GM13977 (cell line): ENCODE results near the gene PTPRM.

ENCODE experiments used
- DNase-seq: peaks from one replicate; pipeline ENCODE4 v3.0.0; 2012; ENCODE audit warnings: low spot score
- CTCF ChIP-seq: IDR thresholded peaks from 2 replicates; pipeline ENCODE4 v1.5.1; 2012; ENCODE audit warnings: mild to moderate bottlenecking, control low read depth; ENCODE audit not compliant: insufficient read depth; ENCODE audit errors: extremely low read depth, missing control alignments
- in situ Hi-C: fragments of 300-500 bp; cut with MboI; formaldehyde crosslinking; loops from one replicate; pipeline ENCODE4 v1.12.0; 2022; ENCODE audit warnings: low sequenced_read_pairs, low pct_unique_long_range_greater_than_20kb, mixed read lengths, inconsistent platforms; ENCODE audit not compliant: unreplicated experiment

PTPRM gene

GRCh38 chr18:8229040-8229439 is 661.9 kb downstream of the PTPRM start:
- in situ Hi-C loops: no loop called here
- no peak for TF ChIP-seq CTCF
- DNase-seq: no peak

GRCh38 chr18:8229787-8230186 is 662.7 kb downstream of the PTPRM start:
- no peak for DNase-seq
- no peak for TF ChIP-seq CTCF
- in situ Hi-C loops: no loop called here

GRCh38 chr18:8231316-8231715 is 664.2 kb downstream of the PTPRM start:
- no peak for DNase-seq
- TF ChIP-seq CTCF: no peak
- in situ Hi-C loops: no loop called here

- no peak for DNase-seq
- no peak for TF ChIP-seq CTCF
- in situ Hi-C loops: no loop called here
These were observed 665.7 kb downstream of the PTPRM start for GRCh38 chr18:8232791-8233190.

GRCh38 chr18:8235894-8236293 is 668.8 kb downstream of the PTPRM start:
- TF ChIP-seq CTCF: no peak
- no peak for DNase-seq
- in situ Hi-C loops: no loop called here

GRCh38 chr18:8238507-8238906 is 671.4 kb downstream of the PTPRM start:
- no peak for TF ChIP-seq CTCF
- DNase-seq: no peak
- in situ Hi-C loops: no loop called here

- DNase-seq: no peak
- in situ Hi-C loops: no loop called here
- TF ChIP-seq CTCF: no peak
These were observed 674.6 kb downstream of the PTPRM start for GRCh38 chr18:8241731-8242130.
